Activated CD8-positive, alpha-beta memory T cell treated with anti-CD3 and anti-CD28 coated beads for 24 hours (primary cell): ENCODE data around the gene BZW2.
"Not testable (repeated sequence)": the region's sequence is repeated elsewhere in the genome, so short reads cannot be mapped to it uniquely, and the experiment has no call there.

Source experiments
- DNase-seq: peaks from one replicate; pipeline ENCODE4 v3.0.0-alpha.2; 2020

Gene BZW2

DNA sequence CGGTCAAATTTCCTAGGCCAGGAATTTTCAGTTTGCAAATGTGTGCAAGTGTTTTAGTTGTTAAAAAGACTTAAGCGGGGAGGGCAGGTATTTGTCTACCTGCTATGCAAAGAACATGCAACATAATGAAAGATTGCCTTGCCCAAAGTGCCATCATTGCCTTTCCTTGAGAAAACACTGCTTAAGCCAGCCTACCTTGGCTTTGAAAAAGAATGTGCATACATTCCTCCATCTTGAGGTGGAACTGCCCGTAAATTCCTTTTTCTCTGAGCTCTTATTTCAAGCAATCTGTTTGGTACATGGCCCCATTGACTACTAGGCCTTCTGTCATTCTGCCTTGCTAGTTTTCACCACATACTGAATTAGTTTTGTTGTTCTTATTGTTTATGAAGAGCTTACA lies 29.3 kb downstream of the BZW2 start:
- no peak for DNase-seq

- DNase-seq, result no peak
These were observed 32.1 kb downstream of the BZW2 start for GRCh38 chr7:16677978-16678494.

- not testable (repeated sequence) for DNase-seq
These were observed 32.9 kb downstream of the BZW2 start for GRCh38 chr7:16678645-16679566.

GRCh38 chr7:16684935-16685334 lies 39.0 kb downstream of the BZW2 start:
- DNase-seq, result no peak

- no peak for DNase-seq
These were observed 39.6 kb downstream of the BZW2 start for GRCh38 chr7:16685535-16685934.

DNA sequence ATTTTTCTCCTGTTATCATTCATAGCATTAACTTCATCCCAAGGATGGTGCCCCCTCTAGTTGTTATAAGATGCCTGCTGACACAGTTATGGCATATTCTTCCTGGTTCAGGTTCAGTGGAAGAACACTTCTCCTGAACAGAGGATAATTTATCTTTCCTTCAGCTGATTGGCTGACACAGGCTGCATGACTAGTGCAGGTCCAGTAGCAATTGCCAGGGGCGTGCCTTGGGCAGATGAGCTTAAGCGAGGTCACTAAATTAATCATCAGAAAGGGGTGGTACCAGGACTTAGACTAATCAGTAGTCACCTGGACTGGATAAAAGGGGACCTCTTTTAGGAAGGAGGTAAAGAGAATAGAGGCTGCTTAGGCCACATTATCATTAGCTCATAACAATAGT lies 42.3 kb downstream of the BZW2 start:
- no peak for DNase-seq

DNA sequence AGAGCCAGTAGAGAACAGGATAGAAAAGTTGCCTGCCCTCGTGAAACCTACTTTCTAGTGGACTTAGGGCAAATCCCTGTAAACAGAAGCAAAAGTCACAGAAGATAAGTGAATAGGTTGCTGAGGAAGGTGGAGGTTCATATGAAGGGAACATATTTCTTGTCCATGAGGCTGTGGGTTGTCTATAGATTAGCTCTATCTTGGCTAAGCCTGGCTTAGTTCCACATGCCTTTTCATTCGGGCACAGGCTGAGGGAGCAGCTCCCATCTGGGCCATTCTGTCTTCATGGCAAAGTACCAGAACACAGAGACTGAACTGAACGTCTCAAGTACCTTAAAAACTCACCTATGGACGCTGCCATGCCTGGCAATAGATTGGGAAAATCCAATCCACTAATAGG lies 45.3 kb downstream of the BZW2 start:
- DNase-seq, result no peak

DNA sequence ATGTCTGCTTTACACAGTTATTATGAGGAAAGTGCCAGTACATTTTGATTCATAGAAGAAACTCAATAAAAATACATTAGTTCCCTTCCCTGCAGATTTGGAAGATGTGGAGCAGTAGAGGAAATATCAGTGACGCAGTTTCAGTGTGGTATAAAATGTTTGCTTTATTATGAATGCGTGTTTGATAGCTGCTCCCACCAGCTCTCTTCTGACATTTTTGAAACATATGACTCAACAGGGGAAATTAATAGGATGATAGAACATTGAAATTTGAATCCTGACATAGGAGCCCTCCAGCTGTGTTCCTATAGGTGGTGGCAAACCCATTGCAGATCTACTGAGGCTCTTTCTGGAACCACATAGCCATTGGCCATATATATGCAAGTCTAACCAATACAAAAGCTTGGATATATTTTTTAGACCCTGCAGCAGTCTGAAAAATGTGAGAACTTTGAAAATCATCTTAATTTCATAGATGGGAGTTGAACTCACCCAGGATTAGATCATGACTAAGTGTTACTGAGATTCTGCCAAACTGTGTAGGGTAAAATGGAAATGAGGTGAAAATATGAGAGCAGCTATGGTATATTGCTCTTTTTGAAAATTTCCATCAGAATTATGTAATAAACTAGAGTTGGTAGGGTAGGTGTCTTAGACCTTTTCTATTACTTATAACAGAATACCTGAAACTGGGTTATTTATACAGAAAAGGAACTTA lies 47.8 kb downstream of the BZW2 start:
- no peak for DNase-seq

GRCh38 chr7:16694806-16695205 lies 48.8 kb downstream of the BZW2 start:
- no peak for DNase-seq

DNA sequence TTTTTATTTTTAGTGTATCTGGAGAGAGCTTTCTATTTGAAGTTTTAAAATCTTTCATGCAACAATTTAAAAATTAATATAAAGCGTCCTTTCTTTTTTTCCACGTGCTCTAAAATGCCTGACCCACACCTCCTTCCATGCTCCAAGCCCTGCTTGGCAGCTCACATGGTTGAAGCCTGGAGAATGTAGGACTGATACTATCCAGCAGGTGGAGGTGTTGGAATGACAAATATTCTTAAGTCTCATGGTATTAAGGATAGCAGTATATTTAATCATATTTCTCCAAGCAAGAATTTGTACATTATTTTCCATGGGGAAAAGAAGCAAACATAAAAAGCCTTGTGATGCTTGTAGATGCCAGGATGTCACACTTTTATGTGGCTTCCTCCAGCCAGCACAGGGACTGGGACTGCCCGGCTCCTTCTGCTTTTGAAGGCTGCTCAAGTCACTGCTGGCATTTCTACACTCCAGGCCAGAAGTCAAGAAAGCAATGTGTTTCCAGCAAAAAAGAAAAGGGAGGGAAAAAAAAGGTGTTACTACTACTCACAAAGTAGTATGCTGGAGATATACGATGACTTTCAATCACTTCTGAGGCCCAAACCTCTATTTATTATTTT lies 49.7 kb downstream of the BZW2 start:
- DNase-seq, result no peak

GRCh38 chr7:16697507-16698199 lies 51.7 kb downstream of the BZW2 start:
- DNase-seq, result no peak

DNA sequence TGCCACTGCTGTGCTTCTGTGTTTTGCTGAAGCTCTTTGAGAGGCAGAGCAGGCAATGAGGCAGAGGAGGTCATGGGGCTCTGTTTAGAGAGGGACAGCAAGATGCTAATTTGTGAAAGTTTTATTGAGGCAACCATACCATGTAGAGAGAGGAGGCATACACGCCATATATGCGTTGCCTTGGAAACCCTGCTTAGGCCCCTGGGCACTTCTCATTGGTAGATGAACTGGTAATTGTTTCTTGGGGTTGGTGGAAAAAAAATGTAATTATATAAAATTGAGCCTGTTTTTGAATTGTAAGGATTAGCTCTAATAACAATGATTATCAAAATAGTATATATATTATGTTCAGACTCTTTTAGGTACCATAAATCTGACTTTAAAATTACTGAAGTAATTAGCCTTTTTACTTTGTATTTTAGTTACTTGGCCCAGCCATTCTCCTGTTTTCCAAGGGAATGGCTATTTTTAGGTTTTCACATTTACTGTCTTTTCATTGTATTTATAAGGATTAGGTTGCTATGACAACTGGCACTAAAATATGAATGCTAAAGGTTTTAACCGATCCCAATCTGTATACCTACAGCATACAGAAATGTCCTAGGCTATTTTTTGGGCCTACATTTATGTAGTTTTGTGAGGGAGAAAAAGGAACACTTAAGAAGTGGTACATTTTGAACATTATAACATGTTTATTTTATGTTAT lies 52.4 kb downstream of the BZW2 start:
- no peak for DNase-seq

- no peak for DNase-seq
These were observed 56.5 kb downstream of the BZW2 start for GRCh38 chr7:16702441-16702840.

GRCh38 chr7:16708511-16708910 lies 62.5 kb downstream of the BZW2 start:
- DNase-seq, result no peak

- no peak for DNase-seq
These were observed 63.0 kb downstream of the BZW2 start for GRCh38 chr7:16708980-16709379.

DNA sequence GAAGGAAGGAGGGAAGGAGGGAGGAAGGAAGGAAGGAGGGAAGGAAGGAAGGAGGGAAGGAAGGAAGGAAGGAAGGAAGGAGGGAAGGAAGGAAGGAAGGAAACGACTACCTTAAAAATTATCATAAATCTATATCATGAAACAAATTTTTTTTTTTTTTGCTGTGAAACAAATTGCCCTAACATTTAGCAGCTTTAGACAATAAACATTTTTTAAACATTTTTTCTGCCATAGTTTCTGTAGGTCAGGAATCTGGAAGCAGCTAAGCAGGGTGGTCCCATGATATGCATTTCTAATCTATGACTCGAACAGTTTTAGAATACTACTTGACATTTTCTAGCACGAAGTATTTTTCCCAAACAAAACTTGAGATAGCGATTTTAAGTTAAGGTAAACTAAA lies 64.7 kb downstream of the BZW2 start:
- DNase-seq, result no peak

DNA sequence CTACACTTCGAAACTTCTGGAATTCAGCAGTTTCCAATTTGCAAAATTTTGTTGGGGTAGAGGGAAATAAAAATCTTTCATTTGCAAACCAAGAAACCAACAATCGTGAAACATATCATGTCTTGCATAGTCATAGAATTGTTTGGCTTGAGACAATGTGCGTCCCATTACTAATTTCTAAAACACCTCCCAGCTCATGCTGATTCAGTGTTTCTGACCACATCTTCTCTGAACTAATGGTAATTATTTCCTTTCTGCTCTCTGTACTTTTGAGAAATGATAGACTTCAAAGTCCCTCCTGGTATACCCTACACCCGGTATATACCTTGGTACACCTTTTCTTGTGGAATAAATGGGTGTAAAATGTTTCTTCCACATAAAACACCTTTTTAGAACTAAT lies 65.7 kb downstream of the BZW2 start:
- no peak for DNase-seq

DNA sequence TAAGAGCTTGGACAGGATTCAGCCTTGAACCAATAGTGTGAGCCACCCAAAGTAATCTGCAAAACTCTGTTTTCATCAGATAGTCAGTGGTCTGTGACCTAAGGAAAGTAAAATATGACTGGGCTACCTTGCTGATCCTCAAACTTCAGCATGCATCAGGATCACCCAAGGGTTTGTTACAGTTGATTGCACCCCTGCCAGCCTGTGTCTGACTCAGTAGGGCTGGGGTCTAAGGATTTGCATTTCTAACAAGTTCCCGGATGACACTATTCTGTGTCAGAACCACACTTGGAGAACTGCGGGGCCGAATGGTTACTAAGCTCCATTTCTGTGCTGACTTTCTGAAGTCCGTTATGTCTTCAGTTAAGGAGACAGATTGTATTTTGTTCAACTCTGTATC lies 66.9 kb downstream of the BZW2 start:
- DNase-seq, result no peak

DNA sequence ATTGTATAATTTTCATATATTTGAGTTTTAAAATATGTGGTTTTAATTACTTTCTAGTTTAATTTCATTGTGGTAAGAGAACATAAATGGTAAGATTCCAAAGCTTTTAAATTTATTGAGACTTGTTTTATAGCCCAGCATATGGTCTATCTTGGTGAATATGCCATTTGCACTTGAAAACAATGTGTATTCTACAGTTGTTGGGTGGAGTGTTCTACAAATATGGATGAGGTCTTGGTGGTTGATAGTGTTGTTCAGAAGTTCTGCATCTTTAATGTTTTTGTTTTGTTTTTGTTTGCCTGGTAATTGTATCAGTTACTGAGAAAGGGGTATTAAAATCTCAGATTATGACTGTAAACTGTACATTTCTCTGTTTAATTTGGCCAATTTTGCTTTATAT lies 69.9 kb downstream of the BZW2 start:
- no peak for DNase-seq

DNA sequence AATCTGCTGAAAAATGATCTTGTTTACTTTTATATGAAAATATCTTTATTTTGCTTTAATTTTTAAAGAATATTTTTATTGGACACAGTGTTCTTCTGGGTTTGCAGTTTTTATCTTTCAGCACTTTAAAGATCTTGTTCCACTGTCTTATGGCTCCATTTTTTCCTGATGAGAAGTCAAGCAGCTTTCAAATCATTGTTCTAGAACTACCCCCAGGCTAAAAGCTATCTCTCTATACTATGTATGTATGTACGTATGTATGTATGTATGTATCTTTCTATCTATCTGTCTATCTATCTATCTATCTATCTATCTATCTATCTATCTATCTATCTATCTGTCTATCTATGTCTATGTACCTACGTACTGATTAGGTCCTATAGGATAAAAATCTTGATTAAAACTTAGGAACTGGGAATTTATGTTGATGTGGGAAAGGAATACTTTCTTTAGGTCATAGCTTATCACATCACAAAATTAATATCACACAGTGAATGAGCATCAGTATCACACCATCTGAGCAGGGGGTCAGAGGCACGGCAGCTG lies 72.2 kb downstream of the BZW2 start:
- DNase-seq, result no peak

GRCh38 chr7:16719699-16720098 lies 73.7 kb downstream of the BZW2 start:
- no peak for DNase-seq

DNA sequence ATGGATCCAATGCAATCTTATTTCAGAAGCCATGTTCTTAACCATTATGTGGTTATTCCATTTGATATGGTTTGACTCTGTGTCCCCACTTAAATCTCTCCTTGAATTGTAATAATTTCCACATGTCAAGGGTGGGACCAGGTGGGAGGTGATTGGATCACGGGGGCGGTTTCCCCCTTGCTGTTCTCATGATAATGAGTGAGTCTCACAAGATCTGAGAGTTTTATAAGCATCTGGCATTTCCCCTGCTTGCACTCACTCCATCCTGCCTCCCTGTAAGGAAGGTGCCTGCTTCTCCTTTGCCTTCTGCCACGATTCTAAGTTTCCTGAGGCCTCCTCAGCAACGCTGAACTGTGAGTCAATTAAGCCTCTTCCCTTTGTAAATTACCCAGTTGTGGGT lies 75.6 kb downstream of the BZW2 start:
- no peak for DNase-seq
